Liver (tissue), 3 donors: ENCODE data around the gene SH3RF3.

Experiments used
- GABPA ChIP-seq, 2 donors: IDR thresholded peaks in 1 of 2; conservative IDR thresholded peaks in 1 of 2; 2 replicates each; pipeline ENCODE4 v1.6.1; 2016; ENCODE audit warnings: antibody characterized with exemption in 2 of 2, mild to moderate bottlenecking in 1 of 2, moderate library complexity in 1 of 2
- HNF4G ChIP-seq: IDR thresholded peaks from 2 replicates; pipeline ENCODE4 v1.6.1; 2016; ENCODE audit warnings: antibody characterized with exemption
- RAD21 ChIP-seq, 2 donors: IDR thresholded peaks; 2 replicates each; pipeline ENCODE4 v1.6.1; 2016; ENCODE audit warnings: antibody characterized with exemption in 2 of 2, mild to moderate bottlenecking in 2 of 2
- SP1 ChIP-seq: IDR thresholded peaks from 2 replicates; pipeline ENCODE4 v1.6.1; 2018; ENCODE audit warnings: antibody characterized with exemption, mild to moderate bottlenecking
- TF ChIP-seq, protein P1 (sequence below): fragments of 150-350 bp; IDR thresholded peaks from 2 replicates; pipeline ENCODE4 v1.5.1; 2017; ENCODE audit warnings: improper control_type of control experiment, low read depth, low read length; ENCODE audit not compliant: missing input control
- donor health status: healthy.
- donor health status: healthy.

- TF ChIP-seq, protein P1, sequence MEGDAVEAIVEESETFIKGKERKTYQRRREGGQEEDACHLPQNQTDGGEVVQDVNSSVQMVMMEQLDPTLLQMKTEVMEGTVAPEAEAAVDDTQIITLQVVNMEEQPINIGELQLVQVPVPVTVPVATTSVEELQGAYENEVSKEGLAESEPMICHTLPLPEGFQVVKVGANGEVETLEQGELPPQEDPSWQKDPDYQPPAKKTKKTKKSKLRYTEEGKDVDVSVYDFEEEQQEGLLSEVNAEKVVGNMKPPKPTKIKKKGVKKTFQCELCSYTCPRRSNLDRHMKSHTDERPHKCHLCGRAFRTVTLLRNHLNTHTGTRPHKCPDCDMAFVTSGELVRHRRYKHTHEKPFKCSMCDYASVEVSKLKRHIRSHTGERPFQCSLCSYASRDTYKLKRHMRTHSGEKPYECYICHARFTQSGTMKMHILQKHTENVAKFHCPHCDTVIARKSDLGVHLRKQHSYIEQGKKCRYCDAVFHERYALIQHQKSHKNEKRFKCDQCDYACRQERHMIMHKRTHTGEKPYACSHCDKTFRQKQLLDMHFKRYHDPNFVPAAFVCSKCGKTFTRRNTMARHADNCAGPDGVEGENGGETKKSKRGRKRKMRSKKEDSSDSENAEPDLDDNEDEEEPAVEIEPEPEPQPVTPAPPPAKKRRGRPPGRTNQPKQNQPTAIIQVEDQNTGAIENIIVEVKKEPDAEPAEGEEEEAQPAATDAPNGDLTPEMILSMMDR: no peak
- TF ChIP-seq HNF4G (no peak), RAD21 (IDR thresholded peaks at IDR 0.05) (no peak), SP1 (no peak), GABPA (IDR thresholded peaks at IDR 0.05 in 1 of 2, conservative IDR thresholded peaks at IDR 0.05 in 1 of 2) (no peak)
Observed at GRCh38 chr2:109168086-109168485, 39.1 kb downstream of the SH3RF3 start.
